Measurements from ENCODE around the gene SLC2A13.

Gene SLC2A13

DNA sequence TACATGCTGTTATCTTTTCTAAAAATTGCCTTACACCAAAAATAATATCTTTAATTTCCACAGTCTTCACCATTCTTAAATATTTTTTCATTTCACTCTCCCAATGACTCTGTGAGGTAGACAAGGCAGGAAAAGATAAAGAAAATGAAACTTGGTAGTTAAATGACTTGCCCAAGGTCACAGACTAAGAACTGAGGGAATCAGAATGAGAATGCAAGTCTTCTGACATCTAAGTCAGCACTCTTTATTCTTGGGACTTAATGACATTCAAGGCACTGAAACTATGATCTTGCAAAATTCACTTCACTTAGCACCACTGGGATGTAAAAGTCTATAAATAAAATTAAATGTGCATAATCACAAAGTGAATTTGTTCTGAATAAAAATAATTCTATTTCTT lies 104.5 kb downstream of the SLC2A13 start:
- no peak for DNase-seq (ENCODE audit: low read depth in 2 of 2, low spot score in 1 of 2)

DNA sequence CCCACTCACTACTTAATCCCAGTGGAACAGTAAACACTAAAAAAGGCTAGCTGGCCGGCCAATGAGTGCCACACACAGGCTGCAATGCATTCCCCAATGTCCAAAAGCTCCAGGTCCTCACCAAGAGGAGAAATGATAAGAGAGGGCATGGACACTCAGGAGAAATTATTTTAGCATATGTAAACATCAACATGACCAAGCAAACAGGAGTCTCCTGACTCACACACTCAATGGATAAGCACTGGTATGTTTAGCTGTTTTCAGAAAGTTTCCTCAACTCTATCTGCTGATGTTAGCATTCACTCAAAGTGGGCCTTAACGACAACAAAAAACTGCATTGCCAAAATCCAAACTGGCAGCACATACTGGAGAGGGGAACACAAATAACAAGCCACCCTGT lies 105.0 kb downstream of the SLC2A13 start:
- no peak for DNase-seq (ENCODE audit: low read depth in 2 of 2, low spot score in 1 of 2)

DNA sequence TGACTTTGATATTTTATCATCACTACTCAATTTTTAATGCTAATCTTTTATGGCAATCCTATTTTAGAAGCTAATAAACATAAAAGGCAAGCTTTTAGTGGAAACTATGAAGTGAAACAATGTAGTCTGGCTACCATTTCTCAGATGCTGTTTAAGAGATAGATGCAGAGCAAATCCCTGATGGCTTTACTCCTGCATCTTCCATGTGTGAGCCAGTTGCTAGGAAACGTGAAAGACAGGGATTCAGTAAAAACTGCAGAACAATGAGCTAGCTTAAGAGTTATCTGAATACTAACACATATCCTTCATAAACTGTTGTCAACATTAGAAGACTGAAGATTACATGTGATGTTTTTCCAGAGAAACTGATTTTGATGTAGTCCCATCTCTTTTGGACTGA lies 112.6 kb downstream of the SLC2A13 start:
- no peak for DNase-seq (ENCODE audit: low read depth in 2 of 2, low spot score in 1 of 2)

DNA sequence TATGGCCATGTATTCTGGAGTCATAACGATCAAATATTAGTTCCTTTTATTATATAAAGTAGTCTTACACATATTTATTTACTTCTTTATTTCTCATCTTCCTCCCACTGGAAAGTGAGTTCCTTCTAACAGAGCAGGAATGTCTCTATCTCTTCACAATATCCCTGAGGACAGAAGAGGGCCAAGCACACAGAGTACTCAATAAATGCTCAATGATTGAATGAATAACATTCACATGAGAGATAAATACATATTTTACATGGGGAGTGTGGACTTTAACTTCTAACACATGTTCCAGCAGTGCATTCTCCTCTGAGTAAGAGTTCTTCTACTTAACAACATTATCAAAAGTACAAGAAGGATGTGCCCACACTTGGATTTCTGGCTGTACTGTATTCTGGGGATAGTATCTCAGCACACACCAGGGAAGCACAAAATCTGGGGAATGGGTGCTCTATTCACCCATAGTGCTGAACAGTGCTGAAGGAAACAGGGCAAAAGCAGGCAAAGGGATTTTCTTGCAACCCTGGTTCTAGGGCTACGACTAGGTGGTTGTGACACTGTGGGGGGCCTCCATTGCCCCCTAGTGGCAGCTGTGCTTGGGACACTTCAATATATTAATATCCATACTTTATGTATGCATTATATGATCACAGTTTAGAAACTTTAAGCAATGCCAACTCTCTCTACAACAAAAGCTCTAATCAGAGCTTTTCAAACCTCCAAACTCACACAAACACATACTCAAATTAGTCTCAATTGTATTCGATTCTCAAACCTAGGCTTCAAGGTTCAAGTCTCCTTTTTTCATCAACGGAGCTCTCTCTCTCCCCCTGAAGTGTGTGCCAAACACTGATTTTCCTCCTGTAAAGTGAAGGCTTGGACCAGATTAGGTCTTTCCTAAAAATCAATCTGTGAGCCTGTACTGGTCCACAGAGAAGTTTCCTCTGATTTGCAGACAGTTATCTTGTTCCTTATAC lies 115.5 kb downstream of the SLC2A13 start:
- DNase-seq (ENCODE audit: low read depth in 2 of 2, low spot score in 1 of 2) = peak; percentile 3 to 14

DNA sequence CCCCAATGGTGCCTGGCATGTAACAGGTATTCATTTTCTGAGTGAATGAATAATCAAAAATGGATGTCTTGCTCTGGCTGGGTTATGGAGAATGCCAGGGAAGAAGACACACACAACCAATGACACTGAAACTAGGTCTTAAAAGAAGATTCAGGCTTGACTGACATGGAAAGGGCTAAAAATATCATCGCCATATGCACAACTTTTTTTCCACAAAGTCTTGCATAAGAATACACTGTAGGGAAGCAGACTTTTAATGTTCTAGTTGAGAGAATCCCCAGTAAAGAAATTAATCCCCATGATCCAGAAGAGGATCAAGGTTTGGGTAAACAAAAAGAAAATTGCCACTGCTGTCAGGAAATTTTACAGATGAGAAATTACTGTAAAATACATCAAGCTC lies 116.4 kb downstream of the SLC2A13 start:
- DNase-seq (ENCODE audit: low read depth in 2 of 2, low spot score in 1 of 2) = no peak

DNA sequence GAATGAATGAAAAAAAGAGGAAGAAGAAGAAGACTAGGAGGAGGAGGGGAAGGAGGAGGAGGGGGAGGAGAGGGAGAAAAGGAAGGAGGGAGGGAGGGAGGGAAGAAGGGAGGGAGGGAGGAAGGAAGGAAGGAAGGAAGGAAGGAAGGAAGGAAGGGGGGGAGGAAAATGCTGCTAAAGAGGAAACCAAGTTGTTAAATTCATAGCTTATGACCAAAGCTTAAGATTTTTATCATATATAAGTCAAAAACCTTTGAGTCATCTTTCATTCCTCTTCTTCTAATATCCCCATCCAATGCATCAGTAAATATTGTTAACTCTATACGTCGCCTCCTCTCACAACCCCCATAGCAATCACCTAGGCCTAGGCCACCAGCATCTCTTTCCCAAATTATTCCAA lies 117.3 kb downstream of the SLC2A13 start:
- DNase-seq (ENCODE audit: low read depth in 2 of 2, low spot score in 1 of 2) = no peak

DNA sequence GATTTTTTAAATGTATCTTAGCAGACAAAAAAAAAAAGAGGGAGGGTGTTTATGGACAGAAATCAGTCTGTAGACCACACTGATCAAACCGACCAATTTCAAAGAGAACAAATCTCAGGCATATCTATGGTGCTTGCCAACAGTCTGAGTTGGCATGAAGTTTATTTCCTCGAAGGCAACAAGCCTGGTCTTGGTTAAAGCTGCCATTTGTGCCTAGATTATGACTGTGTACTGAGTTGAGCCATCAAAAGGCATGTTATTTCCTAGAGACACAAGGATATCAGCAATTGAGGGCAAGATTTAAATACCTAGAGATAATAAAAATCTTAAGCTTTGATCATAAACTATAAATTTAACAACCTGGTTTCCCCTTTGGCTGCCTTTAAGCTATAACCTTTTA lies 119.2 kb downstream of the SLC2A13 start:
- DNase-seq (ENCODE audit: low read depth in 2 of 2, low spot score in 1 of 2) = no peak

DNA sequence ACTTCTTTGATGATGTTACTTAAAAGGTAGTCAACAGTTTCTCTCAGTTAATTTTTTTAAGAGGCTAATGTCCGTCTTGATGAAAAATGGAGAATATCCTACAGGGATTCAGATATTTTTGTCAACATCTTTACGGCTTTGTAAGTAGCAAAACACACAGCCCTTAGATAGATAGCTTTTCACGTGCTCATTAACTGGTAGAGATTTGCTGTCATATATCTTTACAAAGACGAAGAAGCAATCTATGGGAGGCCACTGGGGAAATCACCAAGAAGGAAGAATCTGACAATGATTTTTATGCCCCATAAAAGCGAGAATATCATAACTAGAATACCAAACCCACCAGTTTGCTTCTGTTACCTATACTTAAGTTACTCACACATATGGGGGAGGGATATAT lies 121.2 kb downstream of the SLC2A13 start:
- DNase-seq (ENCODE audit: low read depth in 2 of 2, low spot score in 1 of 2) = no peak

DNA sequence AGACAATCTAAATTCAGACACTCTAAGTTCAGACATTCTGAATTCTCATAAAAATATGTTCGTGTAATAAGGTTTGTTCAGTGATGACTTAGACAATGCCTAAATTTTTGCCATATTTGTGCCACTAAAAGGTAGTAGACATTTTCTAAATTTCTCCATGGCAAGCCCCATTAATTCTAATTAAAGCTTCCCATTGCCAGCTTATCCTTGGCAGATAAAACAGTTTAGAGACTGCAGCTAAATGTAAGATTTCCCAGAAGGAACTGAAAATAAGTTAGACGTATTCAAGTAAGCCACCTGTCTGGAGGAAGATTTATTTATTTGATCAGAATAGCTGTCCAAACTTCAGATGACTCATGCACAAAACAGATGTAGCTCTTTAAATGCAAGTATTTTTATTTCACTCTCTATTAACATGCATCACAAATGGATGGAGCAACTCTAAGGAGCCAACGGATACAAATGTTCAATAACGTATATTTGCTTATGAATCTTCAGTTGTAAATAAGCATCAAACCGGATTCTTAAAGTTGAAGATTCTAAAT lies 130.4 kb downstream of the SLC2A13 start:
- DNase-seq (ENCODE audit: low read depth in 2 of 2, low spot score in 1 of 2) = no peak

DNA sequence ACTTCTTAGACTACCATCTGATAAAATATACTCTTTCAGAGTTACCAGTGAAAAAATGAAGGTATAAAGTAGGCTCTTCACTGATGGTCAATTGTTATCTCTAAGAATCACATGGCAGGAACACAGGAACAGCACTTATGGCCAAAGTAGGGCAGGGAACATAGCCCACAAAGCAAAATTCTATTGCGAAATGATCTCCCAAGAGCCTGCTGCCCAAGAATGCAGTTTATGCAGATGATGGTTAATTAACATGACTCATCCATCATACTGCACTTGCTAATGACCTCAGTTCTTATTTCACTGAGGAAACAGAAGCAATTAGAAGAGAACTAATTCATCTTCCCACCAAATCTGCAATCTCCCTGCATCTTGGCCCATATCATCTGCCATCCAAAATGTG lies 133.8 kb downstream of the SLC2A13 start:
- no peak for DNase-seq (ENCODE audit: low read depth in 2 of 2, low spot score in 1 of 2)

DNA sequence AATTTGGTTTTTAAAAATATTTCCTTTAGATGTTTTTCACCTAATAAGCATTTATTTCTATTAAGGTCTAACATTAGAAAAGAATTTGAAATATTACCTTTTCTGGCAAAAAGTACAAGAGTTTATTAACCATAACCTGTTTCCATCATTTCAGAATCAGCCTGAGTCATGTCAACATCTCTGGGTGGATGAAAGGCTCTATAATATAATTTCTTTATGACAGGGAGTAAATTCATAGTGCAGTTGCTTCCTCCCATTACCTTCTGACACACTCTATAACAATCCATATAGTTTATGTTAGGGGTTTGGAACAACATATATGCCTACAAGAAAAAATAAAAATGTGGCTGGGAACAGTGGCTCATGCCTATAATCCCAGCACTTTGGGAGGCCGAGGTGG lies 134.5 kb downstream of the SLC2A13 start:
- DNase-seq (ENCODE audit: low read depth in 2 of 2, low spot score in 1 of 2) = no peak

DNA sequence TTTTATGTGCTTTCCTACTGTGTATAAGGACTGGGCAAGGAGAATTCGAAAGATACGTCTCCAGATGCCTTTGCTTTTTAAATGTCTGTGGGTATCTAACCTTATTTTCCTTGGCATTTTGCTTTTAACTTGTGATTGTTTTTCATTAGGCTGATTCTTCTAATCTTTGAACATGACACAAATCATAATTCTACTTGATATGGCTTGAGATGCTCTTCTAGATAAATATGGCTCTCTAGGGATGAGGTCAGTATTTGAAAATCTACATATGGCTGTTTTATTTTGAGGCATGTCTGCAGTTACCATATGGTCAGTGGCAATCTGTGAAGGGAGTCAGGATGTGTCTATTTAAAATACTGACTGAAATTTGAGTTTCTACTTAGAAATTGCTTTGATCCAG lies 139.2 kb downstream of the SLC2A13 start:
- DNase-seq (ENCODE audit: low read depth in 2 of 2, low spot score in 1 of 2) = no peak

DNA sequence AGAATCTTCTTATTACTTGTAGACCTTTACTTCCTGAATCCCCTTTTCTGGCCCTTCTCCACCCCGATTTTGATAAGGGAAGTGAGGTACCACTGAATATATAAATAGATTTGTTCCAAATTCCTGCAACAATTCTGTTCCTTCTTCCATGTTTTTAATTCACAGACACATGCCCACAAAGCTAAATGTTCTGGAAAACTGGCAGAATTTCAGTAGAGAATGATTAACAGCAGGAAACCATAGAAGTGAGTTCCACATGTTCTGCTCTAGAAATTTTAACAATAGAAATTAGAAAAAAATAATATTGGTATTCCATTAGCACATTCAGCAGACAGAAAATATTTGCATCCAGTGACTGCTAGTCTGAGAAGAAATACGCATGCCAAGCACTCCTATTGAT lies 139.6 kb downstream of the SLC2A13 start:
- no peak for DNase-seq (ENCODE audit: low read depth in 2 of 2, low spot score in 1 of 2)

DNA sequence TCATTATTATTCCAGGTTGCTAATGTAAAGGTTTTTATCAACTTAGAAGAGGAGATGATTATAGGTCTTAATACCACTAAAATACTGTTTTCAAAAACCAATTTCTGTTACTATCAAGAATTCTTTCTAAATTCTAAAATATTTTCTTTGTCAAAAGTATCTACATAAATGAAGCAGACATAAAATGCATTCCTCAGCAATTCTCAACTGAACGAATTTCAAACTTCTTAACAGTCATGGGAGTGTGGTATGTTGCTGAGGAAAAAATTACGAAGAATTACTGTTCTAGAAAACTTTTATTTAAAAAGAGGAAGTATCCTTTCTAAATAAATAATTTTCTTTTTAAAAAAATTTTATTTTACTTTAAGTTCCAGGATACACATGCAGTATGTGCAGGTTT lies 146.4 kb downstream of the SLC2A13 start:
- no peak for DNase-seq (ENCODE audit: low read depth in 2 of 2, low spot score in 1 of 2)

DNA sequence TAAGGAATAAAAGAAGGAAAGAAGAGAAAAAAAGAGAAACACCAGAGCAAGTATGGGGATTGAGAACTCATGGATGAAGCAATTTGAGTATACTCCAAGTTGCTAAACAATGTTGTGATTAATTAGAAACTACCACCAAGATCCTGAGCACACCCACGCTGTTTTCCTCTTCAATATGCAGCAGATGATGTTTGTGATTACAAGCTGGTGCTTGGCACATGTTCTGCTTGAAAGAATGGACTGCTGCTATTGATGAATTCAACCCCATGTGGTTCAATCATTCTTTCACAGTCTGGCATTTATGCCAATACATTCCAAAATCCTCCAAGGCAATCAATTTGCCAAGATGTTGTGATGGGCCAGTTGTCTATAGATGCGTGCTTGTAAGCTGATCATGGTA lies 146.8 kb downstream of the SLC2A13 start:
- no peak for DNase-seq (ENCODE audit: low read depth in 2 of 2, low spot score in 1 of 2)

DNA sequence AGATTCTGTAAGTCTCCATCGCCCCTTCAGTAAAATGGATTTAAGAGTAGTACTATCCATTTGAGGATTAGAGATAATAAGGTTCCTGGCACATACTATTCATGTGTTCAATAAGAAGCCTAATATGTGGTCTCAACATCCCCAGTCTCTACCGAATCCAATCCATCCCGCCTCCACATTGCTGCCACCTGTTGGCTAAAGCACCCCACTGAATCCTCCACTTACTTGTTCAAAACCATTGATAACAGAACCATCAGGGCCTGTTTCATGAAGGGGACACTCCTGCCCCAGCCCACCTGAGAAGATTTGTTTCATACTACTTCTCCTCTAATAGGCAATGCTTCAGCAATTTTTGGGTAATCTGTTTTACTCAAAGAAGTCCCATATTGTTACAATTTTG lies 147.5 kb downstream of the SLC2A13 start:
- DNase-seq (ENCODE audit: low read depth in 2 of 2, low spot score in 1 of 2) = no peak

DNA sequence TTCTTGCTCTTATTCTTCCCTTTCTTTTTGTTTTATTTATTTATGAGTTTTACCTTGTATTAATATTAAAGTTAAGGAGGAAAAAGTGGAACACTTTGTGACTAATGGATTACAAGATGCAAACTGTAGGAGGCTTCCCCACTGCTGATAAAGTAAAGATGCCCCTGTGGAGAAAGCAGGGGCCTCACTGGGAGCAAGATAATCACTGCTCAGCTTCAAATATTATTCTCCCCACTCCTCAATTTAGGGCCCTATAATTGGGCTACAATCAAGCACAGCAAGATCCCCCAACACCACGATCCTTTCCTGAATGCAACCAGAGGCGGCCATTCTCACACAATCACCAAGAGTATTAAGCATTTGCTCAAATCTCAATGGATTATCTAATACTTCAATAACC lies 149.2 kb downstream of the SLC2A13 start:
- DNase-seq (ENCODE audit: low read depth in 2 of 2, low spot score in 1 of 2) = no peak

DNA sequence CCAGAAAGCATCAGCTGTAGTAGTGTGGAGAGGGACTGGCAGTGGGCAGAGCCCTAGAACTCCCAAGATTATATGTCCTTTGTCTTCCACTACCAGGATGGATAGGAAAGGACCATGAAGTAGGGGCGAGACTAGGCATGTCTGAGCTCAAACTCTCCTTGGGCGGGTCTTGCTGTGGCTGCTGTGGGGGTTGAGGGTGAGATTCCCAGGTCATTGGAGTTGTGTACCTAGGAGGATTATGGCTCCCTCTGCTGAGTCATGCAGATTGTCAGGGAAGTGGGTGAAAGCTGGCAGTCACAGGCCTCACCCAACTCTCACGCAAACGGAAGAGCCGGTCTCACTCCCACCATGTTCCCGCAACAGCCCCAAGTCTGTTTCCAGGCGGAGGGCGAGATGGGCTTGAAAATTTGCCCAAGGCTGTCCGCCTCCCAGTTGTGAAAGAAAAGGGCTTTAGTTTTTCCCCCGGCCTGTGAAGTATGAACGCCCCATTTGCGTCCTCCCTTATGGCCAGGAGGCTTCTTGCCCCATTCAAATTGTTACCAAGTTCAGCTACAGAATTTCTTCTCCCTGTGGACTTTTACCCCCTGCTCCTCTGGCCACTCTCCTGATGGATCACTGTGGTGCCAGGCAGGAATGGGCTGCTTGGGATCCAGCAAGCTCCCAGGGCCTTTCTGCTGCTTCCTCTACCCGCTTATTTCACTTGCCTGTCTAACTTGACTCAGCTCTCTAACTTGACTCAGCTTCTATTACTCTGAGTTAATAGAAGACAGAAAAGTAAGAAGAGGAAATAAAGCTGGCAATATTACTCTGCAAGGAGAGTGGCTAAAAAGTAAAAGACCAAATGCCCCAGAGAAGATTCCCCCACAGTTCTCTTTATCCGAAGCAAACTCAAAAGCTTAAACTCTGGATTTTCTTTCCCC lies 159.3 kb downstream of the SLC2A13 start:
- no peak for DNase-seq (ENCODE audit: low read depth in 2 of 2, low spot score in 1 of 2)

DNA sequence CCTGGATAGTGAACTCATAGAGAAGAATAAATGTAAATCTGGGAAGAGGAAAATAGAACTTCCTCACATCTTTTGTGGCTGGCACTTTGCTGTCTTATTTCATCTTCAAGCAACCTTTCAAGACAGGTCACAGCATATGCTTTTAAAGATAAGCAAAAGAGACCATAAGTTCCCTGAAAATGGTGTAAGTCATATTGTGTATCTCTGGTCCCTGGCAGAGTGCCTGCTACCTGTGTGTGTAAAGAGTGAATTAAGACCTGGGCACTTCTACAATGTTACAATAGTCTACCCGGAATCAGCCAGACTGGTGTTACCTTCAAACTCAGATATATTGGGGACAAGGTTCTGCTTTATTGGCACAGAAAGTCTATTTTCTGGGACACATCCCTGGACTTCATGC lies 168.8 kb downstream of the SLC2A13 start:
- no peak for DNase-seq (ENCODE audit: low read depth in 2 of 2, low spot score in 1 of 2)

DNA sequence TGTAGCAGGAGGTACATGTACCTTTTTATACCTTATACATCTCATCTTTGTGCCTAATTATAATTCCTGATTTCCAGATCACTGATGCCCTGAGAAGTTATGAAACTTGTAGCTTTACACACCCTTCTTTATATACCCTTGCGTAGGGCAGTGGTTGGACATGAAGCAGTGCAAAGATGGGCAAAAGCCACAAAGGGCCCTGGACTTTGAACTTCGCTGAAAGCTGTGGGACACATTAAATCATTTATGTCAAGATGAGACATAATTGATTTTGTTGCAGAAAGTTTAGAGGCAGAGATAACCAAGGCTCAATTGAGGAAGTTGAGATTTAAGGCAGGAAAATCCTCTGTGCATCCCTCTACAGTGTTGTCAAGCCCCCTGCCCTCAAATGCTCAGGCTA lies 170.0 kb downstream of the SLC2A13 start:
- no peak for DNase-seq (ENCODE audit: low read depth in 2 of 2, low spot score in 1 of 2)

DNA sequence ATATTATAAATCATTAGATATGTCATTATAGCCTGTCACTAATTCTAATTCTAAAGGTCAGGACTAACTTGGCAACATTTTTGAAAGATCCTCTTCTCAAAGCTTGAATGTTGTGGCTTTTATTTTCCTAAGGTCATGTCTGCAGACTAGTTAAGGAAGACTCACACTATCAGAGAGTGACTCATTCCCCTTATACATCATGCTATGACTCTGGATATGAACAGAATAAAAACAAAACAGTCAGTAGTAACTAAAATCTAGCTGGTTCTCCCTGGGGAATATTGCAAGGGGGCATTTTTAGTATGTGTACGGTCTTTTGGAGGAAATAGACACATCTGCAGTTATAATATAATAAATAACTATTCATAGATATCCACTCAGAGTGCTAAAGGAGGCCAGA lies 170.6 kb downstream of the SLC2A13 start:
- DNase-seq (ENCODE audit: low read depth in 2 of 2, low spot score in 1 of 2) = no peak

DNA sequence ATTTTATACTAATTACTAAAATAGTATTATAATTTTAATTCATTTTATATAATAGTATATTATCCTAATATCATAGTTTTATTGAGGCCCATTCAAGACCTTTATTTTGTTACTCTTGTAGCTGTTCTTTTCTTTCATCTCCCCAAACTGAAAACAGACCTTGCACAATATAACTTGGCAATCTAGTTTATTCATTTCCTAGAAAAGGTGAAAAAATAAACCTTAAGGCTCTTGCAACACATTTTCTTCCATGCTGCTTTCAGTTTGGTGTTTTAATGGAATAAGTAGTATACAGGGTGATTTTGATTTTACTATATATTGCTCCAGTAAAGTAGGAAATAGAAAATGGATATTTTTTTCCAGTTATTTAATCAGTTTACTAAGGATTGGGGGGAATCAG lies 174.0 kb downstream of the SLC2A13 start:
- no peak for DNase-seq (ENCODE audit: low read depth in 2 of 2, low spot score in 1 of 2)

Measured in stimulated activated CD8-positive, alpha-beta memory T cell treated with anti-CD3 and anti-CD28 coated beads, Interleukin-4, amount 100 ng/mL, for 4 hours (primary cell).